ENCODE data around the gene CACNG5. TPM values are rescaled to one million over a fixed set of nuclear protein-coding genes. Genes with fewer than 3 reads are reported as not detected.
"Not testable (repeated sequence)": the region's sequence is repeated elsewhere in the genome, so short reads cannot be mapped to it uniquely, and the experiment has no call there.

CACNG5 gene
- total RNA-seq, 1 donor from 2014 or later = not detected

- H3K27ac Mint-ChIP-seq (ENCODE audit: unreplicated experiment) = no peak overlapping the region
- no peak for DNase-seq (ENCODE audit: low spot score)
- no peaks in the 10 kb centered on the region for H3K36me3 Mint-ChIP-seq (ENCODE audit: low read depth, unreplicated experiment)
- no peak for TF ChIP-seq CTCF (IDR thresholded peaks at IDR 0.05; ENCODE audit: unreplicated experiment)
- H3K4me3 Mint-ChIP-seq (ENCODE audit: unreplicated experiment) = no peak overlapping the region
- H3K4me1 Mint-ChIP-seq (ENCODE audit: unreplicated experiment) = no peaks in the 10 kb centered on the region
- H3K9me3 Mint-ChIP-seq (ENCODE audit: unreplicated experiment) = no peaks in the 10 kb centered on the region
- peaks cover 6% of the 10 kb centered on the region for H3K27me3 Mint-ChIP-seq (ENCODE audit: unreplicated experiment)
Measured at GRCh38 chr17:66897141-66897540, 62.2 kb downstream of the CACNG5 start.

- Mint-ChIP-seq H3K36me3 (ENCODE audit: low read depth, unreplicated experiment) (peaks cover 3% of the 10 kb centered on the region), H3K4me1 (ENCODE audit: unreplicated experiment) (peaks cover 1% of the 10 kb centered on the region), H3K9me3 (ENCODE audit: unreplicated experiment) (no peaks in the 10 kb centered on the region), H3K4me3 (ENCODE audit: unreplicated experiment) (no peak overlapping the region), H3K27ac (ENCODE audit: unreplicated experiment) (no peak overlapping the region), H3K27me3 (ENCODE audit: unreplicated experiment) (peaks cover 6% of the 10 kb centered on the region)
- no peak for TF ChIP-seq CTCF (IDR thresholded peaks at IDR 0.05; ENCODE audit: unreplicated experiment)
- no peak for DNase-seq (ENCODE audit: low spot score)
Measured at GRCh38 chr17:66898536-66898935, 63.6 kb downstream of the CACNG5 start.

GRCh38 chr17:66900126-66901010, 65.5 kb downstream of the CACNG5 start:
- peaks cover 2% of the 10 kb centered on the region for H3K4me1 Mint-ChIP-seq (ENCODE audit: unreplicated experiment)

GRCh38 chr17:66903296-66903695, 68.4 kb downstream of the CACNG5 start:
- not testable (repeated sequence) for H3K9me3 Mint-ChIP-seq (ENCODE audit: unreplicated experiment); H3K27ac Mint-ChIP-seq (ENCODE audit: unreplicated experiment); H3K4me1 Mint-ChIP-seq (ENCODE audit: unreplicated experiment); H3K36me3 Mint-ChIP-seq (ENCODE audit: low read depth, unreplicated experiment); DNase-seq (ENCODE audit: low spot score); H3K27me3 Mint-ChIP-seq (ENCODE audit: unreplicated experiment); H3K4me3 Mint-ChIP-seq (ENCODE audit: unreplicated experiment)

More at GRCh38 chr17:66900126-66901010, 65.5 kb downstream of the CACNG5 start:
- Mint-ChIP-seq H3K36me3 (ENCODE audit: low read depth, unreplicated experiment) (peaks cover 3% of the 10 kb centered on the region), H3K27ac (ENCODE audit: unreplicated experiment) (no peak overlapping the region), H3K4me3 (ENCODE audit: unreplicated experiment) (no peak overlapping the region), H3K9me3 (ENCODE audit: unreplicated experiment) (no peaks in the 10 kb centered on the region), H3K27me3 (ENCODE audit: unreplicated experiment) (peaks cover 3% of the 10 kb centered on the region)
- DNase-seq (ENCODE audit: low spot score) = no peak
- TF ChIP-seq CTCF (IDR thresholded peaks at IDR 0.05; ENCODE audit: unreplicated experiment) = peak; percentile 47

- Mint-ChIP-seq H3K4me3 (ENCODE audit: unreplicated experiment) (no peak overlapping the region), H3K36me3 (ENCODE audit: low read depth, unreplicated experiment) (peaks cover 3% of the 10 kb centered on the region), H3K27me3 (ENCODE audit: unreplicated experiment) (peaks cover 1% of the 10 kb centered on the region), H3K27ac (ENCODE audit: unreplicated experiment) (no peak overlapping the region), H3K4me1 (ENCODE audit: unreplicated experiment) (peaks cover 2% of the 10 kb centered on the region), H3K9me3 (ENCODE audit: unreplicated experiment) (no peaks in the 10 kb centered on the region)
- TF ChIP-seq CTCF (IDR thresholded peaks at IDR 0.05; ENCODE audit: unreplicated experiment) = no peak
- DNase-seq (ENCODE audit: low spot score) = no peak
Measured at GRCh38 chr17:66903781-66904180, 68.9 kb downstream of the CACNG5 start.

All from endothelial cell (in vitro differentiated cells).